ENCODE measurements around the gene LRRK1. TPM values are rescaled to one million over a fixed set of nuclear protein-coding genes. Genes with fewer than 3 reads are reported as not detected.

LRRK1 gene
- total RNA-seq, 2 experiments from 2014 or later: 0.29 to 0.30 TPM

GRCh38 chr15:101028321-101028720 lies 109.2 kb downstream of the LRRK1 start:
- Mint-ChIP-seq H3K4me1 (peaks cover 1% of the 10 kb centered on the region), H3K9me3 (no peaks in the 10 kb centered on the region), H3K27ac (no peak overlapping the region), H3K36me3 (no peaks in the 10 kb centered on the region), H3K27me3 (peaks cover 5% of the 10 kb centered on the region), H3K4me3 (no peak overlapping the region)
- DNase-seq: no peak

GRCh38 chr15:101028772-101029438 lies 109.7 kb downstream of the LRRK1 start:
- no peak overlapping the region for H3K27ac Mint-ChIP-seq
- H3K36me3 Mint-ChIP-seq: no peaks in the 10 kb centered on the region
- H3K9me3 Mint-ChIP-seq: no peaks in the 10 kb centered on the region
- peaks cover 7% of the 10 kb centered on the region for H3K27me3 Mint-ChIP-seq
- H3K4me1 Mint-ChIP-seq: peaks cover 5% of the 10 kb centered on the region
- DNase-seq: no peak
- no peak overlapping the region for H3K4me3 Mint-ChIP-seq

GRCh38 chr15:101029971-101030661 lies 111.0 kb downstream of the LRRK1 start:
- H3K27ac Mint-ChIP-seq: no peak overlapping the region
- peaks cover 18% of the 10 kb centered on the region for H3K27me3 Mint-ChIP-seq
- no peak for DNase-seq
- H3K9me3 Mint-ChIP-seq: peaks cover 7% of the 10 kb centered on the region
- no peaks in the 10 kb centered on the region for H3K36me3 Mint-ChIP-seq
- no peak overlapping the region for H3K4me3 Mint-ChIP-seq
- H3K4me1 Mint-ChIP-seq: peaks cover 6% of the 10 kb centered on the region

GRCh38 chr15:101031213-101031612 lies 112.1 kb downstream of the LRRK1 start:
- Mint-ChIP-seq H3K36me3 (no peaks in the 10 kb centered on the region), H3K4me1 (peaks cover 6% of the 10 kb centered on the region), H3K4me3 (no peak overlapping the region), H3K9me3 (peaks cover 15% of the 10 kb centered on the region), H3K27ac (no peak overlapping the region), H3K27me3 (peaks cover 26% of the 10 kb centered on the region)
- no peak for DNase-seq

- H3K4me3 Mint-ChIP-seq: no peak overlapping the region
- H3K27ac Mint-ChIP-seq: no peak overlapping the region
- peaks cover 30% of the 10 kb centered on the region for H3K27me3 Mint-ChIP-seq
- peaks cover 6% of the 10 kb centered on the region for H3K4me1 Mint-ChIP-seq
- no peak for DNase-seq
- H3K9me3 Mint-ChIP-seq: peaks cover 23% of the 10 kb centered on the region
- no peaks in the 10 kb centered on the region for H3K36me3 Mint-ChIP-seq
These were observed 114.6 kb downstream of the LRRK1 start for GRCh38 chr15:101033801-101034200.

GRCh38 chr15:101035611-101036010 lies 116.5 kb downstream of the LRRK1 start:
- no peak overlapping the region for H3K27ac Mint-ChIP-seq
- H3K9me3 Mint-ChIP-seq: peaks cover 23% of the 10 kb centered on the region
- H3K4me3 Mint-ChIP-seq: no peak overlapping the region
- peaks cover 43% of the 10 kb centered on the region for H3K27me3 Mint-ChIP-seq
- H3K36me3 Mint-ChIP-seq: no peaks in the 10 kb centered on the region
- no peak for DNase-seq
- H3K4me1 Mint-ChIP-seq: peaks cover 6% of the 10 kb centered on the region

GRCh38 chr15:101036189-101036588 lies 117.0 kb downstream of the LRRK1 start:
- no peaks in the 10 kb centered on the region for H3K36me3 Mint-ChIP-seq
- peaks cover 23% of the 10 kb centered on the region for H3K9me3 Mint-ChIP-seq
- H3K4me1 Mint-ChIP-seq: peaks cover 6% of the 10 kb centered on the region
- H3K4me3 Mint-ChIP-seq: no peak overlapping the region
- H3K27me3 Mint-ChIP-seq: peaks cover 48% of the 10 kb centered on the region
- no peak for DNase-seq
- no peak overlapping the region for H3K27ac Mint-ChIP-seq

GRCh38 chr15:101037090-101037830 lies 118.1 kb downstream of the LRRK1 start:
- Mint-ChIP-seq H3K27me3 (peaks cover 59% of the 10 kb centered on the region), H3K4me1 (peaks cover 6% of the 10 kb centered on the region), H3K36me3 (no peaks in the 10 kb centered on the region), H3K27ac (no peak overlapping the region), H3K9me3 (peaks cover 27% of the 10 kb centered on the region), H3K4me3 (no peak overlapping the region)
- DNase-seq: no peak

- Mint-ChIP-seq H3K4me1 (peaks cover 4% of the 10 kb centered on the region), H3K4me3 (no peak overlapping the region), H3K9me3 (peaks cover 27% of the 10 kb centered on the region), H3K36me3 (no peaks in the 10 kb centered on the region), H3K27me3 (peaks cover 60% of the 10 kb centered on the region), H3K27ac (no peak overlapping the region)
- no peak for DNase-seq
These were observed 119.3 kb downstream of the LRRK1 start for GRCh38 chr15:101038327-101039003.

GRCh38 chr15:101039461-101039860 lies 120.3 kb downstream of the LRRK1 start:
- no peak for DNase-seq
- no peak overlapping the region for H3K4me3 Mint-ChIP-seq
- H3K9me3 Mint-ChIP-seq: peaks cover 25% of the 10 kb centered on the region
- H3K36me3 Mint-ChIP-seq: no peaks in the 10 kb centered on the region
- peaks cover 54% of the 10 kb centered on the region for H3K27me3 Mint-ChIP-seq
- no peaks in the 10 kb centered on the region for H3K4me1 Mint-ChIP-seq
- H3K27ac Mint-ChIP-seq: no peak overlapping the region

- Mint-ChIP-seq H3K27me3 (peaks cover 39% of the 10 kb centered on the region), H3K9me3 (peaks cover 8% of the 10 kb centered on the region), H3K4me1 (no peaks in the 10 kb centered on the region), H3K36me3 (no peaks in the 10 kb centered on the region), H3K4me3 (no peak overlapping the region), H3K27ac (no peak overlapping the region)
- DNase-seq: no peak
These were observed 123.2 kb downstream of the LRRK1 start for GRCh38 chr15:101042320-101042719.

GRCh38 chr15:101043011-101043410 lies 123.9 kb downstream of the LRRK1 start:
- no peaks in the 10 kb centered on the region for H3K36me3 Mint-ChIP-seq
- no peak overlapping the region for H3K4me3 Mint-ChIP-seq
- H3K27me3 Mint-ChIP-seq: peaks cover 39% of the 10 kb centered on the region
- no peaks in the 10 kb centered on the region for H3K4me1 Mint-ChIP-seq
- H3K27ac Mint-ChIP-seq: no peak overlapping the region
- peaks cover 8% of the 10 kb centered on the region for H3K9me3 Mint-ChIP-seq
- DNase-seq: no peak

- H3K27ac Mint-ChIP-seq: no peak overlapping the region
- peaks cover 4% of the 10 kb centered on the region for H3K9me3 Mint-ChIP-seq
- peaks cover 34% of the 10 kb centered on the region for H3K27me3 Mint-ChIP-seq
- H3K4me3 Mint-ChIP-seq: no peak overlapping the region
- no peaks in the 10 kb centered on the region for H3K4me1 Mint-ChIP-seq
- no peak for DNase-seq
- no peaks in the 10 kb centered on the region for H3K36me3 Mint-ChIP-seq
These were observed 124.9 kb downstream of the LRRK1 start for GRCh38 chr15:101043911-101044624.

GRCh38 chr15:101044625-101045235 lies 125.6 kb downstream of the LRRK1 start:
- no peaks in the 10 kb centered on the region for H3K36me3 Mint-ChIP-seq
- no peak for DNase-seq

More at GRCh38 chr15:101044625-101045235, 125.6 kb downstream of the LRRK1 start:
- Mint-ChIP-seq H3K9me3 (peaks cover 4% of the 10 kb centered on the region), H3K27ac (no peak overlapping the region), H3K4me1 (no peaks in the 10 kb centered on the region), H3K4me3 (no peak overlapping the region), H3K27me3 (peaks cover 29% of the 10 kb centered on the region)

Data from activated naive CD8-positive, alpha-beta T cell treated with anti-CD3 and anti-CD28 coated beads for 36 hours (primary cell).